CD4-positive, alpha-beta T cell (primary cell): Measurements from ENCODE around the gene UBE3B. TPM values are rescaled to one million over a fixed set of nuclear protein-coding genes. Genes with fewer than 3 reads are reported as not detected.

Source experiments
- ATAC-seq: fragments of 200-7000 bp; cut with Tn5 transposase; one replicate; pipeline ENCODE4 v1.10.0; 2022; ENCODE audit warnings: mild to moderate bottlenecking; ENCODE audit not compliant: poor library complexity
- CTCF ChIA-PET: fragments of 350-600 bp; sonication (Branson Sonifier 250); formaldehyde crosslinking; loops from one replicate; lab custom pipeline; 2021; ENCODE audit warnings: antibody characterized with exemption, inconsistent platforms; lab: Charles Lee
- POLR2A ChIA-PET: fragments of 350-600 bp; sonication (Branson Sonifier 250); formaldehyde crosslinking; loops from one replicate; lab custom pipeline; 2021; ENCODE audit warnings: antibody characterized with exemption, inconsistent platforms; lab: Charles Lee
- DNase-seq, 14 experiments: peaks; one replicate each; pipeline ENCODE4 v3.0.0-alpha.2; 2013 to 2020; ENCODE audit warnings: mixed read lengths in 2 of 14
- H3K27ac ChIP-seq, 2 donors: one replicate each; pipeline versions ENCODE4 v1.5.1 to v1.7.0; 2013; ENCODE audit warnings: low read length in 2 of 2, low read depth in 1 of 2, mild to moderate bottlenecking in 1 of 2
- H3K27me3 ChIP-seq, 2 experiments: 1 replicate in 1 of 2; 2 replicates in 1 of 2; pipeline versions ENCODE4 v1.6.1 to v1.7.0; 2013; ENCODE audit warnings: low read length in 2 of 2, control low read depth in 1 of 2, mild to moderate bottlenecking in 1 of 2, moderate library complexity in 1 of 2; ENCODE audit not compliant: insufficient read depth in 2 of 2, control insufficient read depth in 1 of 2
- H3K36me3 ChIP-seq: one replicate; pipeline ENCODE4 v1.6.1; 2013; ENCODE audit warnings: low read length, control low read depth; ENCODE audit not compliant: insufficient read depth
- H3K4me1 ChIP-seq: one replicate; pipeline ENCODE4 v1.6.1; 2013; ENCODE audit warnings: low read length, control low read depth; ENCODE audit not compliant: insufficient read depth
- H3K4me3 ChIP-seq: one replicate; pipeline ENCODE4 v1.5.1; 2013; ENCODE audit warnings: mild to moderate bottlenecking, low read length, moderate library complexity
- H3K9me3 ChIP-seq, 2 experiments: 1 replicate in 1 of 2; 2 replicates in 1 of 2; pipeline versions ENCODE4 v1.6.1 to v1.7.0; 2013; ENCODE audit warnings: low read length in 2 of 2, mild to moderate bottlenecking in 2 of 2, control low read depth in 1 of 2, moderate library complexity in 1 of 2; ENCODE audit not compliant: control insufficient read depth in 1 of 2, insufficient read depth in 1 of 2
- H3K27ac Mint-ChIP-seq: one replicate; pipeline ENCODE4 v1.8.0; 2020; ENCODE audit warnings: mixed read lengths
- H3K27me3 Mint-ChIP-seq: one replicate; pipeline ENCODE4 v1.8.0; 2021; ENCODE audit warnings: mixed read lengths
- H3K36me3 Mint-ChIP-seq: one replicate; pipeline ENCODE4 v1.8.0; 2021; ENCODE audit warnings: low read depth, mixed read lengths
- H3K4me1 Mint-ChIP-seq: one replicate; pipeline ENCODE4 v1.8.0; 2021; ENCODE audit warnings: low read depth, mixed read lengths
- H3K4me3 Mint-ChIP-seq: one replicate; pipeline ENCODE4 v1.8.0; 2020; ENCODE audit warnings: mild to moderate bottlenecking, mixed read lengths
- H3K9me3 Mint-ChIP-seq: one replicate; pipeline ENCODE4 v1.8.0; 2020; ENCODE audit warnings: mixed read lengths
- CTCF ChIP-seq: fragments of 200-600 bp; IDR thresholded peaks from one replicate; pipeline ENCODE4 v1.8.0; 2022; ENCODE audit warnings: antibody characterized with exemption, mild to moderate bottlenecking
- intact Hi-C, 2 experiments: fragments of 100-400 bp; cut with DNase I in 1 of 2; cut with micrococcal nuclease in 1 of 2; formaldehyde crosslinking; loops; one replicate each; pipeline versions ENCODE4 v1.15.1 to v1.9.0; 2023 to 2025; cut with DNase I, micrococcal nuclease
- total RNA-seq, 174 experiments: library from RNA in 2 of 174; stranded (reverse) in 2 of 174; gene quantifications; one replicate each; pipeline ENCODE4 v1.2.3 and lab custom pipeline; 2021 to 2026

UBE3B gene
- total RNA-seq, 2 experiments from 2014 or later: 17.2 to 19.9 TPM

- H3K27ac Mint-ChIP-seq: no peak overlapping the region
- POLR2A ChIA-PET: interaction anchor here (1.1 kb wide), 1 partner anchor 33 kb away, joined by 3 read pairs; no protein-coding TSS in a partner anchor
These were observed 47.2 kb upstream of the UBE3B start for GRCh38 chr12:109430244-109430643.

DNA sequence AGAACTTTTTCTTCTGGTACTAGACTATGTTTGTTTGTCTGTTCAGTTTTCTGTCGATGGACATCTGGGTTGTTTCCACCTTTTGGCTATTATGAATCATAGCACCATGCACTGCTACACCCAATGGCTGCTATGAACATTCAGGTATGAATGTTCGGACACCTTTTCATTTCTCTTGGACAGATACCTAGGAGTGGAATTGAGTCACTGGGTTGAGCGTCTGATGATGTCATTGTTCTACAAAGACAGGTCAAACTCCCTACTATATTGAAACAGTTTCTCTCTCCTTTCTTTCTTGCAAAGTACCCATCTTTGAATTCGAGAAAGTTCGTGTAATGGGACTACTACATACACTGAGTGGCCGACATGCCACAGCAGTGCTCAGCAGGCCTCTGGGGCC, 45.0 kb upstream of the UBE3B start:
- H3K27ac ChIP-seq: no peak overlapping the region
- DNase-seq: no peak
- H3K27me3 ChIP-seq: no peaks in the 10 kb centered on the region
- no peak overlapping the region for H3K4me3 ChIP-seq
- CTCF ChIA-PET: interaction anchor here (0.6 to 1.4 kb wide), 7 partner anchors 10 to 343 kb away, joined by 3 to 4 read pairs (median 3); partner anchors contain the start of gene UBE3B
- Mint-ChIP-seq H3K9me3 (no peaks in the 10 kb centered on the region), H3K27me3 (no peaks in the 10 kb centered on the region), H3K4me1 (peaks cover 11% of the 10 kb centered on the region), H3K4me3 (peak overlapping the region; percentile 9), H3K27ac (peak overlapping the region; percentile 77), H3K36me3 (no peaks in the 10 kb centered on the region)
- TF ChIP-seq CTCF: no peak
- H3K36me3 ChIP-seq: no peaks in the 10 kb centered on the region
- H3K9me3 ChIP-seq: peaks cover 0 to 4% of the 10 kb centered on the region in 2 experiments
- POLR2A ChIA-PET: interaction anchor here (1.4 kb wide), 1 partner anchor 45 kb away, joined by 3 read pairs; the partner anchor contains the start of genes KCTD10 and UBE3B
- ATAC-seq: no peak
- peaks cover 7% of the 10 kb centered on the region for H3K4me1 ChIP-seq
- intact Hi-C loops: no loop called here

More at GRCh38 chr12:109430244-109430643, 47.2 kb upstream of the UBE3B start:
- Histone ChIP-seq H3K36me3 (no peaks in the 10 kb centered on the region), H3K27ac (no peak overlapping the region), H3K4me3 (no peak overlapping the region), H3K4me1 (peaks cover 7% of the 10 kb centered on the region), H3K9me3 (peaks cover 0 to 4% of the 10 kb centered on the region in 2 experiments), H3K27me3 (peaks cover 0 to 7% of the 10 kb centered on the region in 2 experiments)
- DNase-seq (no peak), ATAC-seq (no peak)
- Mint-ChIP-seq H3K4me3 (no peak overlapping the region), H3K27me3 (no peaks in the 10 kb centered on the region), H3K36me3 (no peaks in the 10 kb centered on the region), H3K4me1 (peaks cover 11% of the 10 kb centered on the region), H3K9me3 (no peaks in the 10 kb centered on the region)
- CTCF ChIA-PET: no interaction called here
- intact Hi-C loops: no loop called here
- TF ChIP-seq CTCF: no peak

DNA sequence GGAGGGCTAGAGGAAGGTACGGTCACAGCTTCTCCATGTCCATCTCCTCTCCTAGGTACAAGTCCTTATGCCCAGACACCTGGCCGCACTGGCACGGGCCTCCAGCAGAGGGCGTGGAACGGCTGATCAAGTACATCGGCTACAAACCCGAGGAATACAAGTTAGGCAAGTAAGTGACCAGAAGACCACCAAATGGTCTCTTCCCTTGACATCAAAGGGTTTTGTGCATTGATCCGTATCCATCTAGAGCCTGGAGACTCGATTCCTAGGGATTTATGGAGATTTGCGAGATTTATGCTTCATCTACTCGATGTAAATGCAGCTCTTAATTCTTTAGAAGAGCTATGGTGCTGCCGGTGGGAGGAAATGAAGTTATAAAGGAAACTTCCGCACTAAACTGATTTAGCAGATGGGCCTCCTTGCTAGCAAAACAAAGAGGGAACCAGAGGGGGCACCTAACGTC, 44.6 kb upstream of the UBE3B start:
- intact Hi-C loops: no loop called here

More for the DNA sequence above, 44.6 kb upstream of the UBE3B start:
- H3K27ac Mint-ChIP-seq: peak overlapping the region; percentile 77
- peak overlapping the region; percentile 31 for H3K4me3 ChIP-seq
- H3K36me3 ChIP-seq: no peaks in the 10 kb centered on the region
- H3K4me1 Mint-ChIP-seq: peaks cover 11% of the 10 kb centered on the region
- peak; percentile 54 to 81 (median 72) for DNase-seq
- H3K4me1 ChIP-seq: peaks cover 7% of the 10 kb centered on the region
- peaks cover 0 to 4% of the 10 kb centered on the region in 2 experiments for H3K9me3 ChIP-seq
- peak; percentile 77 for ATAC-seq
- POLR2A ChIA-PET: interaction anchor here (1.4 kb wide), 1 partner anchor 44 kb away, joined by 3 read pairs; the partner anchor contains the start of genes KCTD10 and UBE3B
- H3K36me3 Mint-ChIP-seq: no peaks in the 10 kb centered on the region
- no peaks in the 10 kb centered on the region for H3K9me3 Mint-ChIP-seq
- CTCF ChIA-PET: interaction anchor here (0.6 to 1.4 kb wide), 8 partner anchors 9 to 412 kb away, joined by 3 to 4 read pairs (median 3); partner anchors contain the start of gene UBE3B
- no peaks in the 10 kb centered on the region for H3K27me3 Mint-ChIP-seq
- H3K4me3 Mint-ChIP-seq: peak overlapping the region; percentile 9
- peak; percentile 86 for TF ChIP-seq CTCF
- no peaks in the 10 kb centered on the region for H3K27me3 ChIP-seq
- peak overlapping the region in 1 of 2 donors; percentile 3 for H3K27ac ChIP-seq
